Stimulated activated CD4-positive, alpha-beta T cell treated with anti-CD3 and anti-CD28 coated beads, TNF-alpha, amount 100 ng/mL, for 1 hour (primary cell): Measurements from ENCODE around the gene HIF1AN.

Experiments used
- DNase-seq, 3 donors: peaks; one replicate each; pipeline ENCODE4 v3.0.0-alpha.2; 2020; ENCODE audit warnings: low read depth in 3 of 3, low spot score in 1 of 3

HIF1AN gene

DNA sequence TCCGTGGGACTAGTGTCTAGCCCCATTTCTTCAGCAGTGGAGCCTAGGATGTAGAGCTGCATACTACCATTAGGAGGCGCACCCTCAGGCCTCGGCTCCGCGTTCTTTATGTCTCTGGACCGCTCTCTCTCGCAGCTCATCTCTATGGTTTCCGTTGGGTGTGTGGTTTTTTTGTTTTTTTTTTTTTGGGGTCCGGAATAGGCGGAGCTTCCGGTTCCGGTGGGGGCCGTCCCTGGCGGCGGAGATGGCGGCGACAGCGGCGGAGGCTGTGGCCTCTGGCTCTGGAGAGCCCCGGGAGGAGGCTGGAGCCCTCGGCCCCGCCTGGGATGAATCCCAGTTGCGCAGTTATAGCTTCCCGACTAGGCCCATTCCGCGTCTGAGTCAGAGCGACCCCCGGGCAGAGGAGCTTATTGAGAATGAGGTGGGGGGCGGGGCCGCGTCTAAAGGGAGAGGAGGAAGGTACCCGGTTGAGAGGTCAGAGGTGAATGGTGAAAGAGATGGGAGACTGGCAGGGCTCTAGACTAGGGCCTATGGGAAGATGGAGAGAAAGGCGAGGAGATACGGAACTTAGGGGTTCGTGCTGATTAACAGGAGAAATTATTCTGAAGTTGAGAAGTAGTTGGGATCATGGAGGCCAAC is at the start of gene HIF1AN:
HIF1AN (plus strand) TSS at position 229 of the 639 bp plus-strand sequence; CDS start at position 245, 16 bp downstream.
- DNase-seq = peak; percentile 71 to 81 (median 72)

- DNase-seq = no peak
Measured at GRCh38 chr10:100487529-100487928, 48.2 kb upstream of the HIF1AN start.

- DNase-seq = no peak
Measured at GRCh38 chr10:100489396-100489795, 46.3 kb upstream of the HIF1AN start.

DNA sequence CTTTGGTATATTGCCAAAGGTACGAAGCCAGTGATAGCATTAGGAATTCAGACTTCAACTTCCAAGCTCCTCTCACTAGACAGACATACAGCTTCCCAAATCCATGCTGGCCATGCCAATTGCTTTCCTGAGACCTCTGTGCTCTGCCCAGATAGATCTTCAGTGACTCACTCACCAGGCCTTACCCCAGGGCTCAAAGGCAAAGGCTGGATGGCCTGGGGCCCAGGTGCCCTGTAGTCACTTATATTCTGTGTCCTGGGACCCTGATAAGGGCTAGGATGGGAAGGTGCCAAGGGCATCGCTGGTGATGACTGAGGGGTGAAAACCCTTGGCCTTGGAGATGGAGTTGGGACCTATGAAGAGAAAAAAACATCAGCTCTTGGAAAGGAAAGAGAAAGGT is 45.2 kb upstream of the HIF1AN start:
- DNase-seq = no peak

DNA sequence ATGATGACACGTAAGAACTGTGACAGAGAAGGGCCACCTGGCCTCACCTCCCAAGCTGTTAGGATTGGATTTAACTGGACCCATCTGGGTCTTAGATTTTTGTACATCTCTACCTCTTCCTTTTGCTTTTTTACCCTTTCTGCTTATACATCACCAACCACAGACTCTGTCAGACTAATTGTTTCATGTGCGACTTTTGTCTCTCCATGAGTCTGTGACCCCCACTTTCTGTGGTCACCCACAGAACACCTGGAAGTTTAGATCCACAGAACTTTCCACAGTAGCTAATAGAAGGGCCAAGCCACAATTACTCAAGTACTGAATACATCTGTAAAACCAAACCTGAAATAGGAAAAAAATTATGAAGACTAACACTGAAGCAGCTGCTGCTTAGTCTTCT is 39.2 kb upstream of the HIF1AN start:
- no peak for DNase-seq

DNA sequence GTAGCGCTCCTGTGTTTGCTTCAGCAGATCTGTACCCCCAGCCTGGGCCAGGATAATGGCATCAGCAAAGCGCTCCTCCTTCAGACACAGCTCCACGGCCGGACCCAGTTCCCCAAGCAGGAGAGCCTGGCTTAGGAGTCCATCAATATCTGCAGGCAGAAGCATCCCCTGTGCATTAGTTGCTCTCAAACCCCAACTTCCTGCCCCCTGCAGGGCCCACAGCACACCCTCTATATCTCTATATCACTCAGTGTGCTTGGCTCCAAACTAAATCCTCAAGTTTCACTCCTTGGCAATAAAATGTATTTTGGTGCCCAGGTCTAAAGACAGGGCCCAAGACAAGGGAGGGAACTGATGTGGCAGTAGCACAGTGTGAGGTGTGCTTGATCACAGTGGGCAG is 37.7 kb upstream of the HIF1AN start:
- DNase-seq = no peak

GRCh38 chr10:100501423-100501822 is 34.3 kb upstream of the HIF1AN start:
- no peak for DNase-seq

DNA sequence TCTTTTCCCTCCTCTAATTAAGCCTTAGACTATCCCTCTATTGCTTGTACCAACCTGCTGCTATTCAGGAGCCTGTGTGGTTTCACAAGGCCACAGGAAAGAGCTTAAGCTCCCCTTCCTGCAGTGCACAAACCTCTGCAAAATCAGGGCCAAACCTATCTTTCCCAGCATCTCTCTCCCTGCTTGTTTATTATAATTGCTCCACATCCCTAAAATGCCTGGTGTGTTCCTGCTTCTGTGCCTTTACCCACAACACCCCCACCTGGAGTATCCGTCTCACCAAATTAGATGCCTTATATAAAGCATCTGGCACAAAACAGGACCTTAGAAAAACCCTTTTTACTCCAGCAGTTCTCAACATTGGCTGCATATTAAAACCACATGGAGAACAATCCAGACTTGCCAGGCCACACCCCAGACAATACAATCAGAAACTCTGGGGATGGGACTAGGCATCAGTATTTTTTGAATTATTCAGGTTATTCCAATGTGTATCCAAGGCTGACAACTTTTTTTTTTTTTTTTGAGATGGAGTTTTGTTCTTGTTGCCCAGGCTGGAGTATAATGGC is 32.7 kb upstream of the HIF1AN start:
- no peak for DNase-seq

GRCh38 chr10:100504096-100504495 is 31.6 kb upstream of the HIF1AN start:
- DNase-seq = no peak

- DNase-seq = no peak
Measured at GRCh38 chr10:100505164-100505563, 30.6 kb upstream of the HIF1AN start.

DNA sequence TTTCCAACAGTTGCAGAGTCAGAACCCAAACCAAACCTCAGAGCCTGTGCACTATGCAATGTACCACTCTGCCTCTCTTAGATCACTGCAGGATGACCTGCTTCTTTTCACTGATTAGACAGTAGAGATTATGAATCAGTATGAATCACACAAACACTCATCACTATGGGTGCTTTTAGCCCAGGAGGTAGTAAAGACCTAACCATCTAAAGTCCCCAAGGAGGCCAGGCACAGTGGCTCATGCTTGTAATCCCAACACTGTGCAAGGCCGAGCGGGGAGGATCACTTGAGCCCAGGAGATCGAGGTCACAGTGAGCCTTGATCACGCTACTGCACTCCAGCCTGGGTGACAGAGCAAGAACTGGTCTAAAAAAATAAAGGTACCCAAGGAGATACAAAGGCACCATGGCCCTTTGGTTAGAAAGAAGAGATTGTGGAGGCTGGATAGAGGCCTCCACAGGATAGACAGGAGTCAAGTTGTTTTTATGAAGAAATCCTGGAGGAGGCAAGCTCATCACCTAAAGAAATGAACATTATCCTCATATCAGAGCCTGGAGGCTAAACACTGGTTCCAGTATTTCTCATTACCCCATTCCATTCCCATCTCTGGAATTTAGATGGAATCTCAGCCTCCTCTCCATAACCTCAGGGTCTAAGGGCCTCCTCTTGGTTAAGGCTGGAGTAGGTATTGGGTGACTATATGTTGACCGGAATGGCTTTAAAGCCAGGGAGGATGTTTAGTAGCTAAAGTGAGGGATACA is 29.0 kb upstream of the HIF1AN start:
- DNase-seq = no peak

DNA sequence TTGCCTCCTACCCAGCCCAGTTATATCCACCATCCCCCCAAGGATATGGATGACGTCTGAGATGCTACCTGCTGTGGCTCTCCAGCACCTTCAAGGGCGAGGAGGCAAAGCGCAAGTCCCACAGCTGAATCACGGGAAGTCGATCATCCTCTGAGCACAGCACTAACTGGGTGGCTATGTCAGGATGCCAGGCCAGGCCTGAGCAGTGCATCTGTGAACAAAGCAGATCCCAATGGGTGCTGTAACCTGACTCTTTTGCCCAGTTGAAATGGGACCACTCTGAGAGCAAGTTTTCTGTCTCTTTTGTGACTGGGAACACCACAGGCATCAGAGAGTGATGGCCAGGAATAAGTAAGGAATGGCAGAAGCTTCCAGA is 28.4 kb upstream of the HIF1AN start:
- no peak for DNase-seq

- no peak for DNase-seq
Measured at GRCh38 chr10:100508266-100508665, 27.5 kb upstream of the HIF1AN start.

DNA sequence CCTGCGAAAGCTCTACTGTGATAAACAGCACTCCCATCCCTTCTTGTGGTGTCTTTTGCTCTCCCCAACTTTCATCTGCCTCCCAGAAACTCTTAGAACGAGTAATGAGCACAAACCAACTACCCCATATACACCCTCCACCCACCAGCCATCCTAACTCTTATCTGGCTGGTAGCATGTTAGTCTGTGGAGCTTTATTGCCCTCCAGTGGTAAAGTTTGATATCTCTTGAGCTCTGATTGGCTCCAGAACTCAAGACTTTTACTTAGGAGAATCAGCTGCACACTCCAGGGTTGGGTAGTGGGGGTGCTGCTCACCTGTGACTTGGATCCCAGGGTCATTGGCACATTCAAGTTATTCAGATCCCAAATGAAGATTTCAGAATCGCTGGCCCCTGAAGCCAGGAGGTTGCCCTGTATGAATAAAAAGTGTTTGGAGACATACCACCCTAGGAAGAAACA is 27.0 kb upstream of the HIF1AN start:
- DNase-seq = no peak

- no peak for DNase-seq
Measured at GRCh38 chr10:100509241-100509840, 26.4 kb upstream of the HIF1AN start.

- peak in 1 of 3 donors; percentile 24 for DNase-seq
Measured at GRCh38 chr10:100510533-100511308, 25.0 kb upstream of the HIF1AN start.

- DNase-seq = no peak
Measured at GRCh38 chr10:100515612-100516011, 20.1 kb upstream of the HIF1AN start.

GRCh38 chr10:100516847-100517246 is 18.9 kb upstream of the HIF1AN start:
- no peak for DNase-seq

- peak in 1 of 3 donors; percentile 39 for DNase-seq
Measured at GRCh38 chr10:100518761-100519241, 16.9 kb upstream of the HIF1AN start.

GRCh38 chr10:100519311-100520051 is 16.3 kb upstream of the HIF1AN start, which contains the start of gene SEC31B:
TSS of gene SEC31B (minus strand) at chr10:100519861. CDS start at chr10:100516952, 2,909 bp downstream.
- no peak for DNase-seq
